Measurements from ENCODE around the gene GNB1. TPM values are rescaled to one million over a fixed set of nuclear protein-coding genes. Genes with fewer than 3 reads are reported as not detected.
"Not testable (repeated sequence)": the region's sequence is repeated elsewhere in the genome, so short reads cannot be mapped to it uniquely, and the experiment has no call there.

The GNB1 gene
- total RNA-seq, result 100 to 1,000 TPM in 7 of 8 experiments, 10 to 100 TPM in 1; 70.0 to 394 (median 196) TPM

GRCh38 chr1:1890506-1891348, at the start of gene GNB1:
Gene GNB1 (minus strand): TSS chr1:1891087. CDS start chr1:1825453, 65,634 bp downstream.
- Histone ChIP-seq H3K4me3 (peak within 1 kb of the TSS; percentile 69 to 95 (median 93)), H3K4me1 (replicated peaks in 1 of 2) (peaks cover 36 to 44% of the 10 kb centered on the region in 2 donors), H3K27ac (peak within 1 kb of the TSS; percentile 97 to 98)
- in situ Hi-C loops (cut with MboI; ENCODE audit: low pct_unique_long_range_greater_than_20kb in 2 of 9, low sequenced_read_pairs in 9 of 9, unreplicated experiment in 9 of 9), result no loop called here
- ATAC-seq (replicated peaks in 6 of 8), result peak; percentile 60 to 80 (median 73)
- WGBS, 10 experiments, result 0% methylated on average over 1 of the region's 137 CpGs; no CpG with 5 or more reads in 9 of the 10 experiments

DNA sequence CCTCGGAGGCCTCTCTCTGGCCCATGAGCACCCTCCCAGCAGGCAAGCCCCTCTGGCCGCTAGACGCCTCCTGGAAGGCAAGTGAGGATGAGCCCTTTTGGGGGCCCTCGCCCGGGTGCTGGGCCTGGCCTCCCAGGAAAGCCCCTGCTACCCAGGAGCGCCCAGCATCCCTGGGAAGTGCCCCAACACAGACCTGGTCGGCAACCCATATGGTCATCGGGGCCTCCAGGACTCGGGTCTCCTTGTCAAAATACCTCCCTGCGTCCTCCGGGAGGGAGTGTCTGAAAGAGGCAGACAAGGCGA, 49.2 kb upstream of the GNB1 start:
- in situ Hi-C loops (cut with MboI; ENCODE audit: low pct_unique_long_range_greater_than_20kb in 2 of 9, low sequenced_read_pairs in 9 of 9, unreplicated experiment in 9 of 9), result loop anchor here in 1 of 9 experiments (25.0 kb wide), 1 partner anchor 147 kb away; no protein-coding TSS in a partner anchor
- Histone ChIP-seq H3K27ac (no peak overlapping the region), H3K4me1 (replicated peaks in 1 of 2) (peaks cover 8 to 22% of the 10 kb centered on the region in 2 donors), H3K4me3 (no peak overlapping the region)
- WGBS, 10 experiments, result 66 to 96% (median 85%) methylated on average over 2 to 7 of the region's 12 CpGs; no CpG with 5 or more reads in 6 of the 10 experiments
- ATAC-seq (replicated peaks in 6 of 8), result no peak

DNA sequence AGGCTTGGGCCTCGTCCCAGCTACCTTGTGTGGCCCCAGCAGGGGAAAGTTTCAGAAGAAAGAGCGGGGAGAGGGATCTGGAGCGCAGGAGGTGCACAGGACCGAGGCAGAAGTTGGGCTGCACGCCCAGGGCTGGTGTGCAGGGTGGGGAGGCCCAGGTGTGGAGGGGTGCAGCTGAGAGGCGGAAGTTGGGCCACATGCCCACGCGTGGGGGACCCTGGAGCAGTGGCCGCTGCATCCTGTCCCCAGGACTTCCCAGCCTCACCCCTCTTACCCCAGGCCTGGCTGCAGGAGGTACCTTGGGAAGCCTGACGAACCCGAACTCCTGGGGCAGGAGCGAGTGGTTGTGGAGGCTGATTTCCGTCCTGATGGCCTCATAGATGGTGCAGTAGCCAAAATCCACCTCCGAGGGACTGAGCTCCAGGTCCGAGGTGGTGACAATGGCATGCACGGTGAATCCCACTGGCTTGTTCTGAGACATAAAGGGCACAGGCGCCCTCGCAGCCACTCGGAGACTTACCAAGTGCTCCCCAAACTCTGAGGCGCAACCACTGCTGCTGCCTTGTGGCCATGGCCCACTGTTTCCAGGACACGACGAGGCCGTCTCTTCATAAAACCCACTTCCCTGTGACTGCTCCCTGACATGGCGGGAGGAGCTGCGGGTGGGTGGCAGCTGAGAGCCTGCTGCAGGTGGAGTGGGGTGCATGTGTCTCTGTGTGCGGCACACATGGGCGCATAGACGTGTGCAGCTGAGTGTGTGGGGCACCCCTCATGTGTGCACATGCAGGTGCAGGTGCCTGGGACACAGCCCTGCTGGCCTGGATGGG, 48.6 kb upstream of the GNB1 start:
- 30 to 90% (median 82%) methylated on average over 1 to 13 of the region's 28 CpGs; no CpG with 5 or more reads in 3 of the 10 experiments for WGBS, 10 experiments

GRCh38 chr1:1938613-1939295, 47.9 kb upstream of the GNB1 start:
- H3K27ac ChIP-seq, result no peak overlapping the region
- H3K4me3 ChIP-seq, result no peak overlapping the region
- in situ Hi-C loops (cut with MboI; ENCODE audit: low pct_unique_long_range_greater_than_20kb in 2 of 9, low sequenced_read_pairs in 9 of 9, unreplicated experiment in 9 of 9), result loop anchor here in 1 of 9 experiments (25.0 kb wide), 1 partner anchor 149 kb away; no protein-coding TSS in a partner anchor
- peak in 1 of 8 experiments; percentile 4 for ATAC-seq (replicated peaks in 6 of 8)
- H3K4me1 ChIP-seq (replicated peaks in 1 of 2), result peaks cover 7 to 15% of the 10 kb centered on the region in 2 donors
- WGBS, 10 experiments, result 40 to 96% (median 67%) methylated on average over 1 to 11 of the region's 24 CpGs; no CpG with 5 or more reads in 3 of the 10 experiments

More for the DNA sequence above, 48.6 kb upstream of the GNB1 start:
- Histone ChIP-seq H3K4me3 (no peak overlapping the region), H3K4me1 (replicated peaks in 1 of 2) (peaks cover 8 to 22% of the 10 kb centered on the region in 2 donors), H3K27ac (no peak overlapping the region)
- no peak for ATAC-seq (replicated peaks in 6 of 8)
- in situ Hi-C loops (cut with MboI; ENCODE audit: low pct_unique_long_range_greater_than_20kb in 2 of 9, low sequenced_read_pairs in 9 of 9, unreplicated experiment in 9 of 9), result loop anchor here in 1 of 9 experiments (25.0 kb wide), 1 partner anchor 148 kb away; no protein-coding TSS in a partner anchor

- ATAC-seq (replicated peaks in 6 of 8), result peak in 1 of 8 experiments; percentile 2
- H3K27ac ChIP-seq, result no peak overlapping the region
- WGBS, 10 experiments, result 0 to 100% (median 76%) methylated on average over 1 to 5 of the region's 6 CpGs; no CpG with 5 or more reads in 5 of the 10 experiments
- no peak overlapping the region for H3K4me3 ChIP-seq
- H3K4me1 ChIP-seq (replicated peaks in 1 of 2), result peaks cover 5 to 11% of the 10 kb centered on the region in 2 donors
- in situ Hi-C loops (cut with MboI; ENCODE audit: low pct_unique_long_range_greater_than_20kb in 2 of 9, low sequenced_read_pairs in 9 of 9, unreplicated experiment in 9 of 9), result loop anchor here in 1 of 9 experiments (25.0 kb wide), 1 partner anchor 149 kb away; no protein-coding TSS in a partner anchor
Observed at GRCh38 chr1:1938276-1938573, 47.3 kb upstream of the GNB1 start.

- Histone ChIP-seq H3K4me3 (no peak overlapping the region), H3K27ac (no peak overlapping the region), H3K4me1 (replicated peaks in 1 of 2) (peaks cover under 1 to 6% of the 10 kb centered on the region in 2 donors)
- WGBS, 10 experiments, result 60 to 100% (median 83%) methylated on average over 1 to 11 of the region's 16 CpGs; no CpG with 5 or more reads in 2 of the 10 experiments
- in situ Hi-C loops (cut with MboI; ENCODE audit: low pct_unique_long_range_greater_than_20kb in 2 of 9, low sequenced_read_pairs in 9 of 9, unreplicated experiment in 9 of 9), result loop anchor here in 1 of 9 experiments (25.0 kb wide), 1 partner anchor 150 kb away; no protein-coding TSS in a partner anchor
- no peak for ATAC-seq (replicated peaks in 6 of 8)
Observed at GRCh38 chr1:1937549-1938275, 46.8 kb upstream of the GNB1 start.

- H3K4me3 ChIP-seq, result no peak overlapping the region
- no peak overlapping the region for H3K27ac ChIP-seq
- no peak for ATAC-seq (replicated peaks in 6 of 8)
- WGBS, 10 experiments, result 21 to 81% (median 75%) methylated on average over 2 to 14 of the region's 15 CpGs; no CpG with 5 or more reads in 2 of the 10 experiments
- H3K4me1 ChIP-seq (replicated peaks in 1 of 2), result no peaks in the 10 kb centered on the region
- in situ Hi-C loops (cut with MboI; ENCODE audit: low pct_unique_long_range_greater_than_20kb in 2 of 9, low sequenced_read_pairs in 9 of 9, unreplicated experiment in 9 of 9), result loop anchor here in 1 of 9 experiments (25.0 kb wide), 1 partner anchor 150 kb away; no protein-coding TSS in a partner anchor
Observed at GRCh38 chr1:1937061-1937460, 46.2 kb upstream of the GNB1 start.

GRCh38 chr1:1934848-1935247, 44.0 kb upstream of the GNB1 start:
- in situ Hi-C loops (cut with MboI; ENCODE audit: low pct_unique_long_range_greater_than_20kb in 2 of 9, low sequenced_read_pairs in 9 of 9, unreplicated experiment in 9 of 9), result loop anchor here in 1 of 9 experiments (25.0 kb wide), 1 partner anchor 152 kb away; no protein-coding TSS in a partner anchor
- WGBS, 10 experiments, result 20 to 92% (median 91%) methylated on average over 1 to 7 of the region's 21 CpGs; no CpG with 5 or more reads in 7 of the 10 experiments
- H3K4me3 ChIP-seq; ATAC-seq (replicated peaks in 6 of 8); H3K4me1 ChIP-seq (replicated peaks in 1 of 2); H3K27ac ChIP-seq: not testable (repeated sequence)

- in situ Hi-C loops (cut with MboI; ENCODE audit: low pct_unique_long_range_greater_than_20kb in 2 of 9, low sequenced_read_pairs in 9 of 9, unreplicated experiment in 9 of 9), result loop anchor here in 1 of 9 experiments (25.0 kb wide), 1 partner anchor 157 kb away; no protein-coding TSS in a partner anchor
- WGBS, 10 experiments, result 20 to 100% (median 83%) methylated on average over 1 to 13 of the region's 38 CpGs; no CpG with 5 or more reads in 2 of the 10 experiments
- Histone ChIP-seq H3K4me3 (no peak overlapping the region), H3K4me1 (replicated peaks in 1 of 2) (peaks cover 5 to 6% of the 10 kb centered on the region in 2 donors), H3K27ac (no peak overlapping the region)
- no peak for ATAC-seq (replicated peaks in 6 of 8)
Observed at GRCh38 chr1:1929639-1930545, 39.0 kb upstream of the GNB1 start.

DNA sequence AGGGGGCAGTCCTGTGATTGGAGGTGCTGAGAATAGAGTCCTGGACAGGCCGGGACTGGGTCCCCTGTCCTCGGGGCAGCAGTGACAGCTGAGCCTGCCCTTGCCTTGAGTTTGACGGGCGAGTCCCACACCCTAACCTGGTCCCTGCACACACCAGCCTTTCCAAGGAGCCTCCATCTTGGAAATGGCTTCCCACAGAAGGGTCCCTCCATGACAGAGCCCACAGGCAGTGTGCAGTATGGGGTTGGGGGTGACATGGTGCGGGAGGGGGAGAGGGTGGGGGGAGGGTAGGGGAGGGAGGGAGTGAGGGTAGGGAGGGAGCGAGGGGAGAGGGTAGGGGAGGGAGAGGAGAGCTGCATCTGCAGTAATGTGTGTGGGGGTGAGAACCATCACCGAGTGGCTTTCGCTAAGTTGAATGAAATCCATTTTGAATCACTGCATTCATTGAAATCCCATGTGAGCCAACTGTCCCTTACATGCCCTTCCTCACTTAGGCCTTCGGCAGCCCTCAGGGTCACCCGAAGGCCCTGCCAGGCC, 38.3 kb upstream of the GNB1 start:
- in situ Hi-C loops (cut with MboI; ENCODE audit: low pct_unique_long_range_greater_than_20kb in 2 of 9, low sequenced_read_pairs in 9 of 9, unreplicated experiment in 9 of 9), result loop anchor here in 1 of 9 experiments (25.0 kb wide), 1 partner anchor 158 kb away; no protein-coding TSS in a partner anchor
- Histone ChIP-seq H3K4me1 (replicated peaks in 1 of 2) (peaks cover 5 to 6% of the 10 kb centered on the region in 2 donors), H3K27ac (no peak overlapping the region), H3K4me3 (no peak overlapping the region)
- 51 to 71% methylated on average over 3 to 5 of the region's 10 CpGs; no CpG with 5 or more reads in 8 of the 10 experiments for WGBS, 10 experiments
- no peak for ATAC-seq (replicated peaks in 6 of 8)
